SKM-1 treated with dmso at 0.1 percent for 144 hours (cell line): ENCODE data around the gene NDUFAF3.

Experiments used
- DNase-seq: peaks from one replicate; lab custom pipeline; 2025; ENCODE audit not compliant: unreplicated experiment; lab: John Stamatoyannopoulos, UW

Gene NDUFAF3, protein sequence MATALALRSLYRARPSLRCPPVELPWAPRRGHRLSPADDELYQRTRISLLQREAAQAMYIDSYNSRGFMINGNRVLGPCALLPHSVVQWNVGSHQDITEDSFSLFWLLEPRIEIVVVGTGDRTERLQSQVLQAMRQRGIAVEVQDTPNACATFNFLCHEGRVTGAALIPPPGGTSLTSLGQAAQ

DNA sequence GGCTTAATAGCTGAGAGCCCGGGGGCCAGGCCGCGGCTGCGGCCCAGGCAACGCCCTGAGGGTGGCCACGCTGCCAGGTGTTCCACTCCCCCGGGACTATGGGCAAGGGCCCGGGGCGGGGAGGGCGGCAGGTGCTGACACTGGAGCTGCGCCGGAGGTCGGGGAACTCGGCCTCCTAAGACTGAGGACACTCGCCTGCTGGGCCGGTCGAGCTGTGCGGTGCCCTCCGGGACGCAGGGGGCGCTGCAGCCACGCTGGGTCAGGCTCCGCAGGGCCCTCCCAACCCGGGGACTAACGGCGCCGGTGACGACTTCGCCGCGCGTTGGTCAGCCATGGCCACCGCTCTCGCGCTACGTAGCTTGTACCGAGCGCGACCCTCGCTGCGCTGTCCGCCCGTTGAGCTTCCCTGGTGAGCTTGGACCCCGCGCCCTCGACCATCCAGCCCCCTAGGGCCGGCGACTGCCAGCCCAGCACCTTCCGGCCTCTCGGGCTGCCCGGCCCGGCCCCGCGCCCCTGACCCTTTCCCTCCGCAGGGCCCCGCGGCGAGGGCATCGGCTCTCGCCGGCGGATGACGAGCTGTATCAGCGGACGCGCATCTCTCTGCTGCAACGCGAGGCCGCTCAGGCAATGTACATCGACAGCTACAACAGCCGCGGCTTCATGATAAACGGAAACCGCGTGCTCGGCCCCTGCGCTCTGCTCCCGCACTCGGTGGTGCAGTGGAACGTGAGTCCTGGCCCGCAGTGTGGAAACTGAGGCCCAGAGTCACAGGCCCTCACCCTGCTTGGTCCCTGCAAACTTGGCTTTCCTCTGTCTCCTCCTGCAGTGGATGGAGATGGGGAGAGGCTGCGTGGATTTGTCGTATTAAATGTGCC, at the start of gene NDUFAF3:
NDUFAF3 (plus strand) TSS at position 309 of the 875 bp plus-strand sequence; CDS start at position 333, 24 bp downstream.
- peak; percentile 76 for DNase-seq

DNA sequence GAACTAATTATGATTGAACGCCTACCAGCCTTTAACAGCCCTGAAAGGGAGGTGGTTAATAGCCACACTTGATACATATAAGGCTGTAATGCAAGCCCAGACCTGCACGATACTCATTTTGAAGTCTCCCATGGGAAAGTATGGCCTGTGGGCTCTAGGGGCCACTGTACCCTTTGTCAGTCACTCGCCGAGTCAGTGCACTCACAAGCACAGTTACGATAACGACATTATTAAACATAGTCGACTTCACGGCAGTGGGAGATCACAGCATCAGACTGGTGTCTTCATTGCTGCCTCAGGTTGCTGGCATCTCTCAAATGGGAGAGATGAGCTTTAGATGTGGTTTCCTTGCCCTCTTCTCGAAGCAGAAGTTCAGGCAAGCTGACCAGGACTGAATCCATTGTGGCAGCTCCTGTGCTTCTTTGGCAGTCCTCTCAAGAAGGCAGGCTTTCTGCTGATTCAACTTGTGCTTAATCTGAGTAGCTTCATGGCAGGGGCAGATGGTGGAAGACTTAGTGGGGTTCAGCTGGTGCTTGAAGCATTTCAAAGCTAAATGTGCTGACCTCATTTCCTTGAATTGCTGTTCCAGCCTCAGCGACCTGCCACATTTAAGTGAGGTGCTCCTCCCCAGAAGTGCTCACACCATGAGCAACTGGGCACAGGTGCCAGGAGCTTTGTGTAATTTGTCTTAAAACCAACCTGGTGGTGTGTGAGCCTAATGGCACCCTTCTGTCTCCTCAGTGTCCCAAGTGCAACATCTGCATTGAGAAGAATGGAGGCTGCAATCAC, 47.7 kb upstream of the NDUFAF3 start:
- DNase-seq = no peak

DNA sequence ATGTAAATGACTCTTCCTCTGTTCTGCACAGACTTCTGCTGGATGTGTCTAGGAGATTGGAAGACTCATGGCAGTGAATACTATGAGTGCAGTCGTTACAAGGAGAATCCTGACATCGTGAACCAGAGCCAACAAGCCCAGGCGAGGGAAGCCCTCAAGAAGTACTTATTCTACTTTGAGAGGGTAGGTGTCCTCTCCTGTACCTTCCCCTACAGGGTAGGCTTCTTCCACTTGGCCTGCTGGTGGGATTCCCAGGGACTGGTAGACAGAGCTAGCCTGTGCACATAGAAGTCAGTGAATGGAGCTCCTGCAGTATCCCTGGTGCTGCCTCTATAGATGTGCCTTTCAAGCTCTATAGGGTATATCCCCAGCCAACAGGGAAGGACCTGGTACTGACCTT, 42.5 kb upstream of the NDUFAF3 start:
- no peak for DNase-seq

DNA sequence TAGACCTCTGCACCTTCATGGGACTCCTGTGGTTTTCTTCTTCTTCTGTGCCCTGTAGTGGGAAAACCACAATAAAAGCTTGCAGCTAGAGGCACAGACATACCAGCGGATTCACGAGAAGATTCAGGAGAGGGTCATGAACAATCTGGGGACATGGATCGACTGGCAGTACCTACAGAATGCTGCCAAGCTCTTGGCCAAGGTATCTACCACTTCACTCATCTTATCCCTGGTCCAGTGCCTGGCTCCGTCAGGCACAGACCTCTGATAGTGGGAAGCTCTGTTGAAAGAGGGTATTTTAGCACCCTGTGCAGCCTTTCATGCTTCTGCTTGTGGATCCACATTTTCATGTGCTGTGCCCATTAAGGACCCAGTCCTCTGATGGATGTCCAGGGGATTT, 41.6 kb upstream of the NDUFAF3 start:
- no peak for DNase-seq

DNA sequence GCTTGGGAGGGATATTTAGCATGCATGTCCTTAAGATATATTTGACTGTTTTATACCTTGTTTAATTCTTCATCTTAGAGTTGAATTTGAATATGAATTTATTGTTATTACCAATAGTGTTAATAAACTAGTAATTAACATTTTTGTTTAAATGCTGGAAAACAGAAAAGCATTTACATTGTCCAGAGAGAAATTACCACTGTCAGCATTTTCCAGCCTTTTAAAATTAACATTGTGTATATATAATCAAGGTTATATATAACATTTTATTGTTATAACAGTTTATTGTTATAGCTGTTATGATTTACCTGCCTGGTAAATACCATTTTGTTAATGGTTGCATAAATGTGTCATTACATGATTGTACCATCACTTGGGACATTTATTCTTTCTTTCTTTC, 39.9 kb upstream of the NDUFAF3 start:
- no peak for DNase-seq

DNA sequence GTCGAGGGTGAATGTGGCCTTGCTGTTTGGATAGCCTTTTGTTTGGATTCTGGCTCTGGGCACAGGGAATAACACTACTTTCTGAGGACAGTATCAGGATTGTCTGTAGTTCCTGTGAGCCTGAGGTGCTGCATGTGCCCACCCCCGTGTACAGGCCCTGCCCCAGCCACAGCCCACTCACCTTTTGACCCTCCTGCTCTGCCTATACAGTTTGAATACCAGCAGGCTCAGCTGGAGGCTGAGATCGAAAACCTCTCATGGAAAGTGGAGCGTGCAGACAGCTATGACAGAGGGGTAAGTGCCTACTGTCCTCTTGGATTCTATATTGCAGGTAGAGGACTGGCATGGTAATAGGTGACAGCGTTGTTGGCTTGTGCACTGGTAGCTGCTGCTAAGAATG, 39.2 kb upstream of the NDUFAF3 start:
- DNase-seq = no peak

DNA sequence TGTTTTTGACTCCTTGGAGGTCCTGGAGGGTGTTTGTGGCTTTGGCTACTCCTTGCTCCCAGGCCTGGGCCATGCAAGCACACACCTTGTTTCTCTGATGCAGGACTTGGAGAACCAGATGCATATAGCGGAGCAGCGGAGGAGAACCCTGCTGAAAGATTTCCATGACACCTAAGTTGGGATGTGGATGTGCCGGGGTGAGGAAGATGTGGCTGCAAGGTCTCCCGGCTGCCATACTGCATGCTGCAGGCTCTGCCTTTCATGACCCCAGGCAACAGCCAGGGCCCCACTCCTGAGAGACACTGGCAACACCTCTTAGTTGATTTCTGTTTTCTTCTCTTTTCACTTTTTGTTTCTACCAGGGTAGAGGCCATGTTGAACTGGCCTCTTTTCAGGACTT, 38.8 kb upstream of the NDUFAF3 start:
- no peak for DNase-seq

DNA sequence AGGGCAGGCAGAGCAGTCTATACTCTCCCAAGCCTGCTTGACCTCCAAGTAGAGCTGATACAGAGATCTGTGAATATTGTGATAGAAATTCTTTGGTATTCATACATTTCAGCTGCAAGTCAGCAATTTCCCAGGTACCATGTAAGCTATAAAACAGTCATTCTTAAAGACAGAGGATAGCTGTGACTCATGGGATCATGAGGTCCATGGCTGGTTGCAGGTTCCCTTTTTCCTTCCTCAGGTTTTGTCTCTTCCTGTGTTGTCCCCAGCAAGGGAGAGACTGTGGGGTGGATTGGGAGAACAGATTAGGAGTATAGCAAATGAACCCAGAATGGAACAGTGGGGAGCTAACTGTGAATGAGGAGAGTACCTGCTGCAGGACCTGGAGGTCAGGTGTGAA, 37.3 kb upstream of the NDUFAF3 start:
- DNase-seq = no peak

DNA sequence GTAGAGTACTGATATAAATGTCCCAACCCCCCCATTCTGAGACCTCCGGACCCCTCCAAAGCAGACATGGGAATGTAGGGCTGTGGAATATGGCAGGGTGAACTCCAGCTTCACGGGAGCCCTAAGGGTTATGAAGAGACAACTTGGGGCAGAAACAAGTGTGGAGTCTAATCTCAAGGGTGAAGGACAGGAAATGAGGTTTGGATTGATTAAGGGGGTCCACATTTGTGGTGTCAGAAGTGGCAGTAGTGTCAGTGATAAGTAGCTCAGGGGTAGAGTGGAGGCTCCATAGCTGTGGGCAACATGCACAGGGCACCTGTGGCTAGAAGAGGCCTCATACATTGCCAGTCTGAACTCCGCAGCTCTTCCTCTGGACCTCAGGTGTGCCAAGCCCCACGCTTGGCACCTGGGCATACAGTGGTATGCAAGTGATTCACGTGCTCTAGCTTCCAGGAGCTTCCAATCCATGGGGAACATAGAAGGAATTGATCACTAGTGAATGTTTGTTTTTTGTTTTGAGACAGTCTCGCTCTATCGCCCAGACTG, 36.0 kb upstream of the NDUFAF3 start:
- DNase-seq = no peak

DNA sequence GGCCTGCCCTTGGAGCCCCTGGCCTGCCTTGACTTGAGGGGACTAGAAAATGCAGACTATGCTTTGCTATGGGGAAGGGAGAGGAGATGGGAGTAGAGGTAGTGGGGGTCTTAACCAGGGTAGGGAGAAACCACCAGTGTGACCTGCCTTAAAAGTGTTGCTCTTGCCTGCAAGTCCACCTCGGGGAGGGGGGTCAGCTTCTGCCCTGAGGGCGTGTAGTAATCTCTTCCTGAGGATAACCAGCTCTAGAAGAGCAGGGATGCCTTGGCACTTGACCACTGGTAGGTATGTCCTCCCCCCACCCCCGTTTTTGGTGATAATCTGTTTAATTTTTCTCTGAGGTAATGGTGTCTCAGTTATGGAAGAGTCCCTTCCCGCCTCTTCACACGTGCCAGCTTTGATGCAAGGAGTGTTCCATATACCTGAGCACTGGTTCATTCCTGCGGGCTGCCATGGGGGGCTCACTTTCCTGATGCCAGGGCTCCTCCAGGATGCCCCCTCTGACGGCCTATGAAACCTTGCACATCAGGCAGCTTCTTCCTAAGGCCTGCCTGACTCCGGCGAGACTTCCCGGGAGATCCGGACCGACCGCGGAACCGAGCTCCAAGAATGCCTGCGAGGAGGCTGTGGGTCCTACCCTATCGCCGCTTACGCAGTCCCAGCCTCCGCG, 32.7 kb upstream of the NDUFAF3 start:
- DNase-seq = no peak

DNA sequence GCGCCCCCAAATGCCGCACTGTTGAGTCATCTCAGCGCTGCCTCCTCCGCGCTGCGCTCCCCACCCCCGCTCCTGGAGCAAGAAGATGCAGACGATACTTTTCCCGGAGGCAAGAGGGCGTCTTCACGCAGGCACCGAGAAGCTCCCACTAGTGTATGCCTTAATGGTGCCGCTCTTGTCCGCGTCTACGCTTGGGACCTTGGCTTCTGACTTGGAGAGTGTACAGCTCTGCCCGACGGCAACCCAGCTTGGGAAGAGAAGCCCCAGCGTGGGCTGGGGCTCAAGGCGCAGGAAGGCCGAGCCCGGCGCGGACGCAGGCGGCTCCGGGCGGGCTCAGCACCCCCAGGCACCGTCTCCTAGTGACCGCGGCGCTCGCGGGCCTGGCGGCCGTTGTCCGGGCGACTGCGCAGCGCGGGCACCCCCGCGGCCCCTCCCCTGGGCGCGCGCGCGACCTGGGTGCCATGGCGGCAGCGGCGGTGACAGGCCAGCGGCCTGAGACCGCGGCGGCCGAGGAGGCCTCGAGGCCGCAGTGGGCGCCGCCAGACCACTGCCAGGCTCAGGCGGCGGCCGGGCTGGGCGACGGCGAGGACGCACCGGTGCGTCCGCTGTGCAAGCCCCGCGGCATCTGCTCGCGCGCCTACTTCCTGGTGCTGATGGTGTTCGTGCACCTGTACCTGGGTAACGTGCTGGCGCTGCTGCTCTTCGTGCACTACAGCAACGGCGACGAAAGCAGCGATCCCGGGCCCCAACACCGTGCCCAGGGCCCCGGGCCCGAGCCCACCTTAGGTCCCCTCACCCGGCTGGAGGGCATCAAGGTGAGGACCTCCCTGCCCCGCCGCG, 31.9 kb upstream of the NDUFAF3 start, which contains the start of gene P4HTM:
P4HTM (plus strand) TSS at position 446 of the 840 bp plus-strand sequence; CDS start at position 462, 16 bp downstream.
- peak; percentile 62 for DNase-seq

DNA sequence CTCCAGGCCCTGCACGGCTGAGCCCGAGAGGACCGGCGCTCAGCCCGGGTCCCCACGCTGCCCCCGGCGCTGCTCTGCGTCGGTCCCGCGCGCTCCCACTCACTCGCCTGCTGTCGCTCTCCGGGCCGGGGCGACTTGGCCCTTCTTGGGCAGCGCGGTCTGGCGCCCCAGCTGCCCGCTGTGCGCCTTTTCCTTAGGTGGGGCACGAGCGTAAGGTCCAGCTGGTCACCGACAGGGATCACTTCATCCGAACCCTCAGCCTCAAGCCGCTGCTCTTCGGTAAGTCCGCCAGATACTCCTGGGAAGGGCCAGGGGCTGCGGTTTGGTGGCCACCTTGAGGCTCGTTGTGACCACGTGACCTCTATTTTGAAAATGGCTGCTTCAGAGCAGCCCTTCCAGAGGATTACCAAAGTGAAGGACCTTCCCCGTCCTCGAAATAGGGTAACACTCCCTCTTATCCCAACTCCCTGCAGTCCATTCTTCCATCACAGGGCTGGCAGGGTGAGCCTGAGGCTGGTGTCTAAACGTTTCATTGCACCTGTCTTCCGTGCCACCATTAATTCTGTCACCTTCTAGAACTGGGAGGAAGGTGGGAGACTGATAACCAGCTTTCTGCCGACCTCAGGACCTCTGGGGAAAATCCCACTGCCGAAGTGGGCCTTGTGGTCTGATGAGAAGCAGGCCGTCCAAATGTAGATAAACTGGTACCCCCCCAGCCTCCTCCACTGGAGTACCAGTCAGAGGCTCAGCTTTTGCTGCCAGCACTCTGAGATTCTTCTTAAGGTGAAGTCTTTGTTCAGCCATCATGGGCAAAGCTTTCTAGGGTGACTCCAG, 31.1 kb upstream of the NDUFAF3 start:
- no peak for DNase-seq

DNA sequence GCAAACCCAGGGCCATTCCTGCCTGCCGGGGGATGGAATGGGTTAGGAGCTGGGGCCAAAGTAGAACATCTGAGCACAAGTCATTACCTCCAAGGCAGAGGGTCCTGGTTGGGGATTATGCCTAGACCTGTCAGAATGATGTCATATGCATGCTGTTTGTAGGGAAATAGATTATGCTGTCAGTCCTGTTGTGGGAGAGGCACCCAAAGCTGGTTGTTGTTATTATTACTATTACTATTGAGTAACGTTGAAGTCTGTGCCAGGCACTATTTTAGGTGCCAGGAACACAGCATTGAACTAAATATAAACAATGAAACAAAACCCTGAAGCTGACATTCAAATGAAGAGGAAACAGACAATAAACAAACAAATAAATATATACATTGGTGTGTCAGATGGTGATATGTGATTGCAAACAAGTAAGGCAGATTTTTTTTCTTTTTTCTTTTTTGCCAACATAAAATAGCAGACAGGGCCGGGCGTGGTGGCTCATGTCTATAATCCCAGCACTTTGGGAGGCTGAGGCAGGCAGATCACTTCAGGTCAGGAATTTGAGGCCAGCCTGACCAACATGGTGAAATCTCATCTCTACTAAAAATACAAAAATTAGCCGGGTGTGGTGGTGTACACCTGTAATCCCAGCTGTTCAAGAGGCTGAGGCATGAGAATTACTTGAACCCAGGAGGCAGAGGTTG, 29.9 kb upstream of the NDUFAF3 start:
- DNase-seq = no peak

DNA sequence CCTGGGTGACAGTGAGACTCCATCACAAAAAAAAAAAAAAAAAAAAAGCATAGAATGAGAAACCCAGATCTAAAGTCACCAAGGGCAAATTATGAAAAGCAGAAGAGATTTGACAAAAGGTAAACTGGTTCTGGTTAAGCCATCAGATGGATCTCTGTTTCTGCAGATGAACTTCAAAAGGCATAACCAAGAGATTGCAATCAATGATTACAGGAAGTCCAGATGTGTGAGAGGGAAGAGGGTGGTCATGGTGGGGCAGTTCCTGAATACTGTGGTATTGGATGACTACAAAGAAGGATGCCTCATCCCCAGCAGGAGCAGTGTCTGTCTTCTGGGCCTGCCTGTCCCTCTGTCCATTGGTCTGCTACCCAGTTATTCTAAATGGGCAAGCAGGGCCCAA, 28.1 kb upstream of the NDUFAF3 start:
- DNase-seq = no peak

DNA sequence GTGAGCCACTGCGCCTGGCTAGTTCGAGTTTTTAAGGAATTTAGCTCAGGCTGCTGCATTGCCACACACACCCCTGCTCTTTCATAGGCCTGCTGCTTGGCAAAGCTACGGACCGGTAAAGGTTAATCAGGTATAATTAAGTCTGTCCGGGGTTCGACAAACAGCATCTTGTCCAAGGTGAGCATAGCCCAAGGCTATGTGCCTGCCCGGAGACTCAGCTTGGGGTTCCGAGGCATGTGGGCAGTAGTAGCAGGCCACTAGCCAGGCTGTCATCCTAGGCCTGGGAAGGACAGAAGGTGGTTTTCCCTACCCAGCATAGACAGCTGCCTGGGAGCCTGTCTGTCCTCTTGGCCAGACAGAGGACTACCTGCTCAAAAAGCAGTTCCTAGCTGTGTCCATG, 25.3 kb upstream of the NDUFAF3 start:
- no peak for DNase-seq

DNA sequence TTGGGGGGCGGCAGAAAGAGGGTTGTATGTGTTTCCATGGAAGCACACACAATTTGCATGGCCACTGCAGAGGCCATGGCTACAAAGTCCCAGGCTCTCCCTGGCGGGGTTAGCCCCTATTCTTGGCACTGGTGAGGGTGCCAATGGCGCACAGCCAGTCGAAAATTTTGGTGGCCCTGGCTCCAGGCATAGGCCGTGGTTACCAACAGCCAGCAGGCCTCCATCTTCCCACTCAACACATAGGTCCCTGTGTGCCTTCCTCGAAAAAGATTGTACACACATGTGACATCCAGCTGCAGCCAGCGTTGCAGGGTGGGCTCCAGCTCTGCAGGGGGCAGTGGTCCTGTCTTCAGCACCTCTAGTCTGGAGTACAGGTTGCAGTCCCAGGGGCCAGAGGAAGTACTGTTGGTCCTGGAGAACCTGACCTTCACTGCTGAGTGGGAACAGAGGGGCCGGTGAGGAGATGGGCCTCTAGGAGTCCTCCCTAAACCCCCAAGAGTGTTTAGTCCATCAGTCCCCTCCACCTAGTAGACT, 24.8 kb upstream of the NDUFAF3 start:
- DNase-seq = no peak

DNA sequence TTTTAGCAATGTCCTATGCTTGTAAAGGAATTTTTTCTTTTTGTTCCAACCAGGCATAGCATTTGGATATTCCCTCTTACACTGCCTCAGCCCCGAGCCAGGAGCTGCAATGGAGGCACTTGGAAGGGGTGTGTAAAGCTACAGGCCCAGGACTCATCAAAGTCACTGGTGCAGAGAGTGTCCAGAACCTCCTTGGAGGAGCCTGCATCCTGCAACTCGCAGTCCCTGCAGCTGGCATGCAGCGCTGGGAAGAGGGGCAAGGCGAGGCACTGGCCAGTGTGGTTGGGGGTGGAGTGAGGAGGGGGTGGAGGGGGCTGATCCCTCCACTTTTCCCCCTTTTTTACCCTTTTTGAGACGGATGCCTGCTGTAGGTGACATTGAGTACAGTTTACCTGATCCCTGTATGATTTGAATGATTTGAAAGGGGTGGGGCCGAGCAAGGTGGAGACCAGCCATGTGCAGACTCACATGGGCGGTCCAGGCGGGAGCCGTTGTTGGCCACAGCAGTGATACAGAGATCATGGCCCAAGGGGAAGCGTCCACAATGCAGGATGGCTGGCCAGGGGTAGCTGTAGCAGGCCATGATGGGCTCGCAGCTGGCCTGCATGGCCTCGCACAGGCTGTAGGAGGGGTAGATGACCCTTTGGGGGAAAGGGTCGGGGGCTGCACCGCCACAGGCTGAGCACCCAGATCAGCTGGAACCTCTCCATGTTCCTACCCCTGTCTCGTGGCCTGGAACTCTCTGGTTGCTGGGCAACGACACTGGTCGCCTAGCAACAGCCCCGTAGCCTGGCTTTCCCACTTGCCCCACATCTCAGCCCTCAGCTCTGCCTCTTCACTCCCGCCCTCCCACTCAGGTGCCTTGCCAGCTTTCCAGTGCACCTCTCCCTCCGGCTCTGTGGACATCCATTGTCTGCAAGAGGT, 23.9 kb upstream of the NDUFAF3 start:
- DNase-seq = no peak
